OCI-LY1 (cell line): ENCODE measurements around the gene MDGA2.
A peak's percentile ranks its signal among the peaks of the same experiment; 100 is the strongest.

Experiments
- H2AFZ ChIP-seq: fragments of 200-600 bp; sonication (generic), shearing (Covaris generic); 2 replicates; pipeline ENCODE4 v1.6.0; 2014; ENCODE audit warnings: antibody characterized with exemption, mild to moderate bottlenecking, low read length
- H3F3A ChIP-seq: fragments of 200-600 bp; sonication (generic), shearing (Covaris generic); 2 replicates; pipeline ENCODE4 v1.6.0; 2014; ENCODE audit warnings: mild to moderate bottlenecking, antibody characterized with exemption, low read length, moderate library complexity; ENCODE audit not compliant: insufficient read depth
- H3K27ac ChIP-seq: fragments of 200-600 bp; sonication (generic); 2 replicates; pipeline ENCODE4 v1.5.1; 2014; ENCODE audit warnings: low read length, mixed run types, mild to moderate bottlenecking, low read depth; ENCODE audit not compliant: poor library complexity, severe bottlenecking
- H3K27me3 ChIP-seq: fragments of 200-600 bp; sonication (generic); 2 replicates; pipeline ENCODE4 v1.6.0; 2014; ENCODE audit warnings: antibody characterized with exemption, mild to moderate bottlenecking, low read length, moderate library complexity; ENCODE audit not compliant: insufficient read depth
- H3K36me3 ChIP-seq: fragments of 200-600 bp; sonication (generic); 2 replicates; pipeline ENCODE4 v1.6.1; 2014; ENCODE audit warnings: mild to moderate bottlenecking, antibody characterized with exemption, low read length, moderate library complexity, mixed read lengths; ENCODE audit not compliant: insufficient read depth
- H3K4me1 ChIP-seq: fragments of 200-600 bp; sonication (generic); 2 replicates; pipeline ENCODE4 v1.5.1; 2014; ENCODE audit warnings: mild to moderate bottlenecking, low read length, moderate library complexity; ENCODE audit not compliant: insufficient read depth, severe bottlenecking
- H3K4me2 ChIP-seq: fragments of 200-600 bp; sonication (generic), shearing (Covaris generic); 2 replicates; pipeline ENCODE4 v1.6.1; 2014; ENCODE audit warnings: low read length
- H3K4me3 ChIP-seq: fragments of 200-600 bp; sonication (generic); 2 replicates; pipeline ENCODE4 v1.5.1; 2014; ENCODE audit warnings: low read length, low read depth, mild to moderate bottlenecking, mixed read lengths; ENCODE audit not compliant: poor library complexity, severe bottlenecking
- H3K79me2 ChIP-seq: fragments of 200-600 bp; shearing (Covaris generic); 2 replicates; pipeline ENCODE4 v1.6.1; 2016; ENCODE audit warnings: mixed run types, low read length, mixed read lengths; ENCODE audit not compliant: insufficient read depth
- H3K9ac ChIP-seq: fragments of 200-600 bp; sonication (generic), shearing (Covaris generic); 2 replicates; pipeline ENCODE4 v1.6.1; 2014; ENCODE audit warnings: mild to moderate bottlenecking, low read length, mixed read lengths
- H3K9me2 ChIP-seq: fragments of 200-600 bp; sonication (generic), shearing (Covaris generic); 2 replicates; pipeline ENCODE4 v1.6.1; 2014; ENCODE audit warnings: low read depth, mild to moderate bottlenecking, low read length, mixed read lengths
- H3K9me3 ChIP-seq: fragments of 200-600 bp; shearing (Covaris generic); 2 replicates; pipeline ENCODE4 v1.6.1; 2014; ENCODE audit warnings: low read length, mixed read lengths
- H4K20me1 ChIP-seq: fragments of 200-600 bp; sonication (generic), shearing (Covaris generic); 2 replicates; pipeline ENCODE4 v1.6.0; 2016; ENCODE audit warnings: mild to moderate bottlenecking, low read length; ENCODE audit not compliant: insufficient read depth
- EZH2 ChIP-seq: fragments of 200-600 bp; sonication (generic), shearing (Covaris generic); IDR thresholded peaks from 2 replicates; pipeline ENCODE4 v1.8.0; 2017; ENCODE audit warnings: borderline replicate concordance, mixed run types, mild to moderate bottlenecking, antibody characterized with exemption, low read length, moderate library complexity, mixed read lengths
- TF ChIP-seq, protein P1 (sequence below): fragments of 200-600 bp; sonication (generic), shearing (Covaris generic); IDR thresholded peaks from 2 replicates; pipeline ENCODE4 v1.5.1; 2017; ENCODE audit warnings: mild to moderate bottlenecking, antibody characterized with exemption, low read length, moderate library complexity, mixed read lengths

Gene MDGA2

GRCh38 chr14:47691829-47692228 is 16.4 kb upstream of the MDGA2 start:
- H3K4me1 ChIP-seq, result no peaks in the 10 kb centered on the region
- H3K27ac ChIP-seq, result no peak overlapping the region
- H3K9ac ChIP-seq, result no peak overlapping the region
- no peak overlapping the region for H3K4me2 ChIP-seq
- H3K4me3 ChIP-seq, result no peak overlapping the region
- no peaks in the 10 kb centered on the region for H3K79me2 ChIP-seq
- no peaks in the 10 kb centered on the region for H3K27me3 ChIP-seq
- no peaks in the 10 kb centered on the region for H4K20me1 ChIP-seq
- H2AFZ ChIP-seq, result no peak overlapping the region
- no peaks in the 10 kb centered on the region for H3K9me2 ChIP-seq
- H3F3A ChIP-seq, result no peaks in the 10 kb centered on the region
- H3K9me3 ChIP-seq, result no peaks in the 10 kb centered on the region
- H3K36me3 ChIP-seq, result no peaks in the 10 kb centered on the region
- TF ChIP-seq EZH2, result no peak
- TF ChIP-seq, protein P1, sequence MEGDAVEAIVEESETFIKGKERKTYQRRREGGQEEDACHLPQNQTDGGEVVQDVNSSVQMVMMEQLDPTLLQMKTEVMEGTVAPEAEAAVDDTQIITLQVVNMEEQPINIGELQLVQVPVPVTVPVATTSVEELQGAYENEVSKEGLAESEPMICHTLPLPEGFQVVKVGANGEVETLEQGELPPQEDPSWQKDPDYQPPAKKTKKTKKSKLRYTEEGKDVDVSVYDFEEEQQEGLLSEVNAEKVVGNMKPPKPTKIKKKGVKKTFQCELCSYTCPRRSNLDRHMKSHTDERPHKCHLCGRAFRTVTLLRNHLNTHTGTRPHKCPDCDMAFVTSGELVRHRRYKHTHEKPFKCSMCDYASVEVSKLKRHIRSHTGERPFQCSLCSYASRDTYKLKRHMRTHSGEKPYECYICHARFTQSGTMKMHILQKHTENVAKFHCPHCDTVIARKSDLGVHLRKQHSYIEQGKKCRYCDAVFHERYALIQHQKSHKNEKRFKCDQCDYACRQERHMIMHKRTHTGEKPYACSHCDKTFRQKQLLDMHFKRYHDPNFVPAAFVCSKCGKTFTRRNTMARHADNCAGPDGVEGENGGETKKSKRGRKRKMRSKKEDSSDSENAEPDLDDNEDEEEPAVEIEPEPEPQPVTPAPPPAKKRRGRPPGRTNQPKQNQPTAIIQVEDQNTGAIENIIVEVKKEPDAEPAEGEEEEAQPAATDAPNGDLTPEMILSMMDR, result no peak

DNA sequence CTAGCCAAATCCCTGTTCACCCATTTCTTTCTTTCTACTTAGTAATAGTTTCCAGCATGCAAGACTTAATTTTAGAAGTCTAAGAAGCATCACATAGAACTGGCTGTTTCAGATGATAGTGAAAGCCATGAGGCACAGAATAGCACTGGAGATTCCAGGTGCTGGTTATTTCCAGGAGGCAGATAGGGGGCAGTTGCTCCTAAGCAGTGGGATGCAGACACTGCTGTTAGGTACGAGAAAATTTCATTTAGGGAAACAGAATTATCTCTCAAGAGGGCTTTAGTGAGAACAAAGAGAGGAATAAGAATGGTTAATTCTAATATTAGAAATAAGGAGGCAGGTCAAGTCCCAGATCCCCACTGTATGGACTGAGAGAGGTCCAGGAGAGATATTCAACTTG is 3.6 kb upstream of the MDGA2 start:
- Histone ChIP-seq H4K20me1 (no peaks in the 10 kb centered on the region), H3K36me3 (no peaks in the 10 kb centered on the region), H2AFZ (no peak overlapping the region), H3K9ac (no peak overlapping the region), H3K9me3 (no peaks in the 10 kb centered on the region), H3K79me2 (no peaks in the 10 kb centered on the region), H3K4me3 (no peak overlapping the region), H3K27me3 (no peaks in the 10 kb centered on the region), H3K27ac (no peak overlapping the region), H3K9me2 (no peaks in the 10 kb centered on the region), H3K4me1 (no peaks in the 10 kb centered on the region), H3F3A (no peaks in the 10 kb centered on the region), H3K4me2 (no peak overlapping the region)
- TF ChIP-seq EZH2, result no peak
- TF ChIP-seq, protein P1, result no peak

DNA sequence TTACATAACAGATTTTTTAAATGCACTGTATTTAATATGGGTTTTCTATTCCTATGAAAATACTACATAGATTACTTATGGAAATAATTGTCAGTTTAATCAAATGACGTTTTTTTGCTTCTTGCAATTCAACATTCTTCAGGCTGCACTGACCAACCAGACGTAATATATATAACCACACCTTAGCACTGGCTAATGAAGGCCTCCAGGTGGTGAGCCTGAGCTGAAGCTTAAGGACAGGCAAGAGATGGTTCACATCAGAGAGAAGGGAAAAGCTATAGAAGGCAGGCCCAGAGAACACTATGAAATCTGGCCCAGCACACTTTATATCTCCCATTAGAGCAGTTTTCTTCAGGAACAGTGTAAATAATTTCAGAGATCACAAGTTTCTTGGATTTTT is 2.8 kb upstream of the MDGA2 start:
- Histone ChIP-seq H3F3A (no peaks in the 10 kb centered on the region), H3K36me3 (no peaks in the 10 kb centered on the region), H3K27me3 (no peaks in the 10 kb centered on the region), H3K27ac (no peak overlapping the region), H3K9me2 (no peaks in the 10 kb centered on the region), H3K4me1 (no peaks in the 10 kb centered on the region), H3K4me3 (no peak overlapping the region), H4K20me1 (no peaks in the 10 kb centered on the region), H3K9me3 (no peaks in the 10 kb centered on the region), H3K9ac (no peak overlapping the region), H3K79me2 (no peaks in the 10 kb centered on the region), H3K4me2 (no peak overlapping the region), H2AFZ (no peak overlapping the region)
- TF ChIP-seq, protein P1, result peak; percentile 6; the same call in 1 of the 2 replicates
- no peak for TF ChIP-seq EZH2
